SU-DHL-6 (cell line): Measurements from ENCODE around the gene CLIP4.

Experiments
- CTCF ChIP-seq: fragments of 200-600 bp; sonication (generic); IDR thresholded peaks from one replicate; pipeline ENCODE4 v1.5.1; 2017; ENCODE audit warnings: antibody characterized with exemption, mild to moderate bottlenecking, low read length, moderate library complexity; ENCODE audit not compliant: insufficient read depth, poor library complexity, severe bottlenecking
- EZH2phosphoT487 ChIP-seq: fragments of 200-600 bp; sonication (generic), shearing (Covaris generic); conservative IDR thresholded peaks from 2 replicates; pipeline ENCODE4 v1.6.1; 2018; ENCODE audit warnings: mild to moderate bottlenecking, antibody characterized with exemption, low read length, moderate library complexity, mixed read lengths

GRCh38 chr2:29223257-29223656 lies 108.0 kb downstream of the CLIP4 start:
- TF ChIP-seq CTCF (no peak), EZH2phosphoT487 (no peak)
